ENCODE data around the gene PCDHGB6. TPM values are rescaled to one million over a fixed set of nuclear protein-coding genes. Genes with fewer than 3 reads are reported as not detected.

PCDHGB6 gene
- total RNA-seq, 2 experiments from 2014 or later = not detected

GRCh38 chr5:141441571-141442170, 33.9 kb downstream of the PCDHGB6 start:
- Mint-ChIP-seq H3K27me3 (peaks cover 26% of the 10 kb centered on the region), H3K36me3 (ENCODE audit: low read depth) (no peaks in the 10 kb centered on the region), H3K4me1 (no peaks in the 10 kb centered on the region), H3K9me3 (ENCODE audit: low read depth) (peaks cover 7% of the 10 kb centered on the region), H3K4me3 (no peak overlapping the region), H3K27ac (no peak overlapping the region)
- intact Hi-C loops (cut with DNase I, micrococcal nuclease) = no loop called here
- CTCF ChIA-PET = interaction anchor here (2.0 kb wide), 1 partner anchor 11 kb away, joined by 6 read pairs; the partner anchor contains the start of gene PCDHGA12
- ATAC-seq = no peak
- POLR2A ChIA-PET = no interaction called here
- no peak for DNase-seq

Other genes starting within 250 kb of the PCDHGB6 start
- gene PCDHB7, start 235.4 kb upstream of the PCDHGB6 start, total RNA-seq = not detected
- not detected for gene PCDHB8, start 230.2 kb upstream of the PCDHGB6 start, total RNA-seq
- gene PCDHB16, start 225.6 kb upstream of the PCDHGB6 start, total RNA-seq = not detected
- not detected for gene PCDHB9, start 220.9 kb upstream of the PCDHGB6 start, total RNA-seq
- gene PCDHB10, start 215.7 kb upstream of the PCDHGB6 start, total RNA-seq = not detected
- gene PCDHB11, start 208.4 kb upstream of the PCDHGB6 start, total RNA-seq = not detected
- gene PCDHB12, start 199.3 kb upstream of the PCDHGB6 start, total RNA-seq = not detected
- not detected for gene PCDHB13, start 194.1 kb upstream of the PCDHGB6 start, total RNA-seq
- gene PCDHB14, start 184.7 kb upstream of the PCDHGB6 start, total RNA-seq = not detected
- not detected for gene PCDHB15, start 162.6 kb upstream of the PCDHGB6 start, total RNA-seq
- gene SLC25A2, start 104.0 kb upstream of the PCDHGB6 start, total RNA-seq = under 1 TPM; 0.27 to 0.30 TPM
- 10 to 100 TPM; 45.2 to 54.4 TPM for gene TAF7, start 87.2 kb upstream of the PCDHGB6 start, total RNA-seq
- gene PCDHGA1, start 77.5 kb upstream of the PCDHGB6 start, total RNA-seq = under 1 TPM in 1 of 2 experiments, not detected in 1; 0.05 TPM
- gene PCDHGA2, start 69.3 kb upstream of the PCDHGB6 start, total RNA-seq = not detected
- gene PCDHGA3, start 64.2 kb upstream of the PCDHGB6 start, total RNA-seq = not detected
- not detected for gene PCDHGB1, start 57.9 kb upstream of the PCDHGB6 start, total RNA-seq
- gene PCDHGA4, start 53.0 kb upstream of the PCDHGB6 start, total RNA-seq = under 1 TPM; 0.11 TPM
- under 1 TPM; 0.07 to 0.18 TPM for gene PCDHGB2, start 48.0 kb upstream of the PCDHGB6 start, total RNA-seq
- under 1 TPM; 0.07 to 0.09 TPM for gene PCDHGA5, start 43.9 kb upstream of the PCDHGB6 start, total RNA-seq
- gene PCDHGB3, start 37.8 kb upstream of the PCDHGB6 start, total RNA-seq = not detected
- gene PCDHGA6, start 34.1 kb upstream of the PCDHGB6 start, total RNA-seq = under 1 TPM; 0.05 to 0.14 TPM
- gene PCDHGA7, start 25.3 kb upstream of the PCDHGB6 start, total RNA-seq = not detected
- under 1 TPM in 1 of 2 experiments, not detected in 1; 0.09 TPM for gene PCDHGB4, start 20.3 kb upstream of the PCDHGB6 start, total RNA-seq
- gene PCDHGA8, start 15.4 kb upstream of the PCDHGB6 start, total RNA-seq = not detected
- gene PCDHGB5, start 10.1 kb upstream of the PCDHGB6 start, total RNA-seq = under 1 TPM; 0.05 to 0.09 TPM
- under 1 TPM in 1 of 2 experiments, not detected in 1; 0.09 TPM for gene PCDHGA9, start 5.2 kb upstream of the PCDHGB6 start, total RNA-seq
- under 1 TPM in 1 of 2 experiments, not detected in 1; 0.07 TPM for gene PCDHGA10, start 5.0 kb downstream of the PCDHGB6 start, total RNA-seq
- not detected for gene PCDHGB7, start 9.7 kb downstream of the PCDHGB6 start, total RNA-seq
- gene PCDHGA11, start 13.0 kb downstream of the PCDHGB6 start, total RNA-seq = under 1 TPM in 1 of 2 experiments, not detected in 1; 0.07 TPM
- gene PCDHGA12, start 22.5 kb downstream of the PCDHGB6 start, total RNA-seq = under 1 TPM; 0.07 to 0.09 TPM
- under 1 TPM; 0.16 to 0.34 TPM for gene PCDHGC3, start 67.9 kb downstream of the PCDHGB6 start, total RNA-seq
- not detected for gene PCDHGC4, start 77.0 kb downstream of the PCDHGB6 start, total RNA-seq
- not detected for gene PCDHGC5, start 81.1 kb downstream of the PCDHGB6 start, total RNA-seq
- gene DIAPH1, start 211.0 kb downstream of the PCDHGB6 start, total RNA-seq = 100 to 1,000 TPM; 185 to 212 TPM
- gene HDAC3, start 228.8 kb downstream of the PCDHGB6 start, total RNA-seq = 10 to 100 TPM; 85.9 to 88.6 TPM
- gene RELL2, start 229.0 kb downstream of the PCDHGB6 start, total RNA-seq = 10 to 100 TPM; 24.3 to 27.8 TPM
- gene FCHSD1, start 243.4 kb downstream of the PCDHGB6 start, total RNA-seq = 10 to 100 TPM; 28.2 to 32.9 TPM